Hepatocyte (in vitro differentiated cells): ENCODE results near the gene TMEM242. TPM values are rescaled to one million over a fixed set of nuclear protein-coding genes. Genes with fewer than 3 reads are reported as not detected.

ENCODE experiments used
- DNase-seq: peaks from one replicate; pipeline ENCODE4 v3.0.0-alpha.2; 2016; ENCODE audit warnings: low spot score
- H2AFZ ChIP-seq: fragments of 200-600 bp; sonication (generic); 2 replicates; pipeline ENCODE4 v1.6.0; 2016; ENCODE audit warnings: antibody characterized with exemption, mild to moderate bottlenecking
- H3K27ac ChIP-seq: fragments of 200-600 bp; sonication (generic); 2 replicates; pipeline ENCODE4 v1.5.1; 2016; ENCODE audit warnings: mild to moderate bottlenecking
- H3K27me3 ChIP-seq: fragments of 200-600 bp; sonication (generic); 2 replicates; pipeline ENCODE4 v1.6.1; 2016
- H3K36me3 ChIP-seq: fragments of 200-600 bp; sonication (generic); replicated peaks from 2 replicates; pipeline ENCODE4 v1.5.1; 2016; ENCODE audit warnings: low read depth; ENCODE audit not compliant: insufficient read depth
- H3K4me1 ChIP-seq: fragments of 200-600 bp; sonication (generic); 2 replicates; pipeline ENCODE4 v1.5.1; 2016; ENCODE audit warnings: mild to moderate bottlenecking, moderate library complexity; ENCODE audit not compliant: insufficient read depth
- H3K4me2 ChIP-seq: fragments of 200-600 bp; sonication (generic); 2 replicates; pipeline ENCODE4 v1.6.0; 2016
- H3K4me3 ChIP-seq: fragments of 200-600 bp; sonication (generic); 2 replicates; pipeline ENCODE4 v1.5.1; 2016; ENCODE audit warnings: mild to moderate bottlenecking
- H3K79me2 ChIP-seq: fragments of 200-600 bp; sonication (generic); 2 replicates; pipeline ENCODE4 v1.6.0; 2017; ENCODE audit warnings: mild to moderate bottlenecking
- H3K9me2 ChIP-seq: fragments of 200-600 bp; sonication (generic); replicated peaks from 2 replicates; pipeline ENCODE4 v1.6.0; 2017; ENCODE audit warnings: mild to moderate bottlenecking; ENCODE audit not compliant: insufficient read depth
- H3K9me3 ChIP-seq: fragments of 200-600 bp; sonication (generic); 2 replicates; pipeline ENCODE4 v1.5.1; 2016; ENCODE audit warnings: low read depth, mild to moderate bottlenecking
- H4K20me1 ChIP-seq: fragments of 200-600 bp; sonication (generic); 2 replicates; pipeline ENCODE4 v1.6.0; 2016; ENCODE audit warnings: mild to moderate bottlenecking; ENCODE audit not compliant: insufficient read depth, poor library complexity, severe bottlenecking
- EZH2 ChIP-seq: fragments of 200-600 bp; sonication (generic); IDR thresholded peaks from 2 replicates; pipeline ENCODE4 v1.6.1; 2016; ENCODE audit warnings: antibody characterized with exemption, mild to moderate bottlenecking, borderline replicate concordance
- EZH2phosphoT487 ChIP-seq: fragments of 200-600 bp; sonication (generic); IDR thresholded peaks from one replicate; pipeline ENCODE4 v1.6.1; 2018; ENCODE audit warnings: antibody characterized with exemption, mild to moderate bottlenecking, low read depth, moderate library complexity; ENCODE audit not compliant: unreplicated experiment, severe bottlenecking
- WGBS: methylation state at CpG from one replicate; pipeline ENCODE4 v1.1.6; 2016; ENCODE audit warnings: low lambda C conversion rate; ENCODE audit errors: missing lambda C conversion rate; 5-methylcytosine and 5-hydroxymethylcytosine counted together
- polyA plus RNA-seq: library from polyadenylated mRNA; unstranded; fragments of >200 nt; fragmentation: Nextera tagmentation; extraction: Ambion mirVana; gene quantifications from 2 replicates; pipeline ENCODE4 v1.2.1, GENCODE V29; 2016
- total RNA-seq: library from RNA; depleted of rRNA; stranded (reverse); fragments of >200 nt; gene quantifications from 2 replicates; pipeline ENCODE4 v1.2.3, GENCODE V29; 2014
- TF ChIP-seq, protein P1 (sequence below): fragments of 200-600 bp; sonication (generic); IDR thresholded peaks from 2 replicates; pipeline ENCODE4 v1.5.1; 2016; ENCODE audit warnings: antibody characterized with exemption, mild to moderate bottlenecking; ENCODE audit not compliant: poor library complexity

TMEM242 gene
- total and polyA plus RNA-seq, 2 experiments from 2014 or later: 9.0 to 13.7 TPM

DNA sequence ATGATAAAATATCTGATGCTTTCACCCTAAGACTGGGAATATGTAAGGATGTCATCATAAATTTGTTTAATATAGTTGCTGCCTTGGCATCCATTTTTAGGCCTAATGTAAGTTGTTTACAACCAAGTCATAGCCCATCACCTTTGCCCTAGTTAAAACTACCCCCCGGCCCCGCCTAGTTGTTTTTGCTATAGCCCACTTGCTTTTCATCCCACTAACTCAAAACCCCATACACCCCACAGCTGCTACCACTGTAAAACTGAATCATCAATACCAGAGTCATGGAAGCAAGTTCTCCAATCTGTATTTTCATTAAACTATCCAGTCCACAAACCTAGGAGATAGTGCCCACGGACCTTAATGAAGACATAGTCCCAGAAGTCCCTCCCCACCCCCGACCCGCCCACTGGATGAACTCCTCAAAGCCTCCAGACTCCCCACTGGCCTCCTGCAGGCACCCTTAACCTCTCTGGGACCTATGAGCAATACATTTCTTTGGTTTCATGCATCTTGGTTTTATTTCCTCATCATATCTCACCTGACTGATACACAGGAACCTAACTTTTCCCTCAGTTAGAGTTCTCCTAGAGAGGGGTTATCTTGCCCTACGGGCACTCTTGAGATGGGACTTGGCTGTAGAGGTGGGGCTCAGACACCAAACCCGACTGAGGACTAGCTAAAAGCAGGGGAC lies 45.2 kb upstream of the TMEM242 start:
- H3K9me2 ChIP-seq: no peaks in the 10 kb centered on the region
- no peaks in the 10 kb centered on the region for H3K9me3 ChIP-seq
- TF ChIP-seq EZH2 (no peak), EZH2phosphoT487 (no peak)
- TF ChIP-seq, protein P1, sequence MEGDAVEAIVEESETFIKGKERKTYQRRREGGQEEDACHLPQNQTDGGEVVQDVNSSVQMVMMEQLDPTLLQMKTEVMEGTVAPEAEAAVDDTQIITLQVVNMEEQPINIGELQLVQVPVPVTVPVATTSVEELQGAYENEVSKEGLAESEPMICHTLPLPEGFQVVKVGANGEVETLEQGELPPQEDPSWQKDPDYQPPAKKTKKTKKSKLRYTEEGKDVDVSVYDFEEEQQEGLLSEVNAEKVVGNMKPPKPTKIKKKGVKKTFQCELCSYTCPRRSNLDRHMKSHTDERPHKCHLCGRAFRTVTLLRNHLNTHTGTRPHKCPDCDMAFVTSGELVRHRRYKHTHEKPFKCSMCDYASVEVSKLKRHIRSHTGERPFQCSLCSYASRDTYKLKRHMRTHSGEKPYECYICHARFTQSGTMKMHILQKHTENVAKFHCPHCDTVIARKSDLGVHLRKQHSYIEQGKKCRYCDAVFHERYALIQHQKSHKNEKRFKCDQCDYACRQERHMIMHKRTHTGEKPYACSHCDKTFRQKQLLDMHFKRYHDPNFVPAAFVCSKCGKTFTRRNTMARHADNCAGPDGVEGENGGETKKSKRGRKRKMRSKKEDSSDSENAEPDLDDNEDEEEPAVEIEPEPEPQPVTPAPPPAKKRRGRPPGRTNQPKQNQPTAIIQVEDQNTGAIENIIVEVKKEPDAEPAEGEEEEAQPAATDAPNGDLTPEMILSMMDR: no peak
- no peak overlapping the region for H3K4me2 ChIP-seq
- no peaks in the 10 kb centered on the region for H4K20me1 ChIP-seq
- H2AFZ ChIP-seq: no peak overlapping the region
- H3K27me3 ChIP-seq: no peaks in the 10 kb centered on the region
- WGBS: 75% methylated on average over 7 of the region's 7 CpGs
- no peak overlapping the region for H3K27ac ChIP-seq
- no peaks in the 10 kb centered on the region for H3K36me3 ChIP-seq
- H3K79me2 ChIP-seq: no peaks in the 10 kb centered on the region
- H3K4me3 ChIP-seq: no peak overlapping the region
- H3K4me1 ChIP-seq: no peaks in the 10 kb centered on the region
- DNase-seq: no peak

DNA sequence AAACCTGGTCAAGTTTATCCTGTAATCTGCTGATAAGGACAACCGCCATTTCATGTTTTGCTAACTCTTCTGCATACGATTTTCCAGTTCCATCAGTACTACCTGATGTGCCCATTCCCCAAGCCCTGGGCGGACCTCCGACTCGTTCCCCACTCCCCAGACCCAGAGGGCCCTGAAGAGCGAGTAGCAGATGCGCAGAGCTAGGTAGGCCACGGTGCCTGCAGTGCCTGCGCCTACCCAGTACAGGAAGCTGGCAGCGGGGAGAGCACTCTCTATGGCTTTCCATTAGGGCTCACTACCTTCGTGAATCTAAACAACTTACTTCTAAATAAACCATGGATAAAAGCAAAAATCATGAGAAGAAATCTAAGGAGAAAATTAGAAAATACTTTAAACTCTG lies 43.3 kb upstream of the TMEM242 start:
- no peaks in the 10 kb centered on the region for H3K36me3 ChIP-seq
- TF ChIP-seq EZH2phosphoT487 (no peak), EZH2 (no peak)
- TF ChIP-seq, protein P1: no peak
- no peak overlapping the region for H3K27ac ChIP-seq
- H4K20me1 ChIP-seq: no peaks in the 10 kb centered on the region
- no peaks in the 10 kb centered on the region for H3K9me2 ChIP-seq
- H3K79me2 ChIP-seq: no peaks in the 10 kb centered on the region
- H2AFZ ChIP-seq: no peak overlapping the region
- H3K9me3 ChIP-seq: no peaks in the 10 kb centered on the region
- no peak overlapping the region for H3K4me2 ChIP-seq
- H3K4me1 ChIP-seq: no peaks in the 10 kb centered on the region
- no peaks in the 10 kb centered on the region for H3K27me3 ChIP-seq
- WGBS: 91% methylated on average over 11 of the region's 11 CpGs
- DNase-seq: no peak
- H3K4me3 ChIP-seq: no peak overlapping the region

DNA sequence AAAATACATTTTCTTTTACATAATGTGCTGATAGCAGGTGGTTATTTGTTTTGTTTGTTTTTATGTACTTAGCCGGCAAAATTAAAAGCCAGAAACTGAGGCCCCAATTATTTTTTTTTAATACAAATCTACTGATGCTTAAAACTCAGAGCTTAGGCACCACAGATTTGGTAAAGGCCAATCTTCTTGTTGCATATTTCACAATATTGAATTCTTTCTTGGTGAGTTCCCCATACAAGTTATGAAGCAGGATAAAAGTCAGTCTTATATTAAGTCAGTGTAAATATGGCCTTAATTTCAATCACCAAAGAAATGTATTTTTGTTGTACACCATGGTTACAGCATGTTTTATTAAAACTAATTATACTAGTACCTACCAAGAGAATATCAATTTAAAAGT lies 41.4 kb upstream of the TMEM242 start:
- Histone ChIP-seq H3K4me3 (no peak overlapping the region), H3K27ac (no peak overlapping the region), H3K9me2 (no peaks in the 10 kb centered on the region), H2AFZ (no peak overlapping the region), H3K27me3 (no peaks in the 10 kb centered on the region), H3K9me3 (no peaks in the 10 kb centered on the region), H3K4me1 (no peaks in the 10 kb centered on the region), H3K4me2 (no peak overlapping the region), H4K20me1 (no peaks in the 10 kb centered on the region), H3K36me3 (no peaks in the 10 kb centered on the region), H3K79me2 (no peaks in the 10 kb centered on the region)
- DNase-seq: no peak
- TF ChIP-seq EZH2 (no peak), EZH2phosphoT487 (no peak)
- TF ChIP-seq, protein P1: no peak
- WGBS: 91% methylated on average over 1 of the region's 1 CpG
